Measurements from ENCODE around the gene EXD3. TPM values are rescaled to one million over a fixed set of nuclear protein-coding genes. Genes with fewer than 3 reads are reported as not detected.

The EXD3 gene
- total RNA-seq, 1 experiment from 2014 or later = 15.3 TPM

- peaks cover 3% of the 10 kb centered on the region for H4K20me1 ChIP-seq (ENCODE audit: control insufficient read depth, insufficient read depth, insufficient read length)
- TF ChIP-seq, protein P1, sequence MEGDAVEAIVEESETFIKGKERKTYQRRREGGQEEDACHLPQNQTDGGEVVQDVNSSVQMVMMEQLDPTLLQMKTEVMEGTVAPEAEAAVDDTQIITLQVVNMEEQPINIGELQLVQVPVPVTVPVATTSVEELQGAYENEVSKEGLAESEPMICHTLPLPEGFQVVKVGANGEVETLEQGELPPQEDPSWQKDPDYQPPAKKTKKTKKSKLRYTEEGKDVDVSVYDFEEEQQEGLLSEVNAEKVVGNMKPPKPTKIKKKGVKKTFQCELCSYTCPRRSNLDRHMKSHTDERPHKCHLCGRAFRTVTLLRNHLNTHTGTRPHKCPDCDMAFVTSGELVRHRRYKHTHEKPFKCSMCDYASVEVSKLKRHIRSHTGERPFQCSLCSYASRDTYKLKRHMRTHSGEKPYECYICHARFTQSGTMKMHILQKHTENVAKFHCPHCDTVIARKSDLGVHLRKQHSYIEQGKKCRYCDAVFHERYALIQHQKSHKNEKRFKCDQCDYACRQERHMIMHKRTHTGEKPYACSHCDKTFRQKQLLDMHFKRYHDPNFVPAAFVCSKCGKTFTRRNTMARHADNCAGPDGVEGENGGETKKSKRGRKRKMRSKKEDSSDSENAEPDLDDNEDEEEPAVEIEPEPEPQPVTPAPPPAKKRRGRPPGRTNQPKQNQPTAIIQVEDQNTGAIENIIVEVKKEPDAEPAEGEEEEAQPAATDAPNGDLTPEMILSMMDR (conservative IDR thresholded peaks at IDR 0.05) = no peak
- Mint-ChIP-seq H3K4me3 (peak overlapping the region in 1 of 2 experiments; percentile 47; a peak in 2 of 5 replicates), H3K4me1 (peaks cover 5 to 16% of the 10 kb centered on the region in 2 experiments; a peak in 3 of 4 replicates), H3K36me3 (ENCODE audit: insufficient read depth in 1 of 3, low read depth in 3 of 3) (peaks cover 0 to 24% (median 15%) of the 10 kb centered on the region in 3 experiments; a peak in 5 of 7 replicates), H3K27ac (no peak overlapping the region), H3K9me3 (no peaks in the 10 kb centered on the region), H3K27me3 (ENCODE audit: low read depth) (peaks cover 11% of the 10 kb centered on the region)
- H4K91ac ChIP-seq (ENCODE audit: insufficient read length, low read depth, low read length) = no peak overlapping the region
- no peak overlapping the region for H3K4ac ChIP-seq (ENCODE audit: low read depth, low read length)
- H2BK120ac ChIP-seq (ENCODE audit: low read depth, low read length, poor library complexity, severe bottlenecking) = no peak overlapping the region
- H3K4me1 ChIP-seq (ENCODE audit: insufficient read depth, low read length) = no peaks in the 10 kb centered on the region
- H3K79me2 ChIP-seq (ENCODE audit: insufficient read depth, low read length) = no peaks in the 10 kb centered on the region
- no peaks in the 10 kb centered on the region for H3K27me3 ChIP-seq (ENCODE audit: insufficient read depth, low read length)
- no peak overlapping the region for H4K5ac ChIP-seq (ENCODE audit: insufficient read length, low read depth, low read length)
- no peak overlapping the region for H3K56ac ChIP-seq (ENCODE audit: insufficient read length, low read depth, low read length)
- no peak overlapping the region for H4K8ac ChIP-seq (replicated peaks; ENCODE audit: insufficient read length, low read depth, low read length)
- H3K18ac ChIP-seq (ENCODE audit: insufficient read length, low read depth, low read length) = no peak overlapping the region
- DNase-seq = no peak
- no peak overlapping the region for H2BK15ac ChIP-seq (ENCODE audit: low read depth, low read length)
- H3K4me2 ChIP-seq (ENCODE audit: insufficient read depth, insufficient read length, low read length) = no peak overlapping the region
- no peak overlapping the region for H2BK5ac ChIP-seq (ENCODE audit: insufficient read length, low read length)
- peaks cover 4% of the 10 kb centered on the region for H3K23me2 ChIP-seq (ENCODE audit: insufficient read length, low read depth, low read length, poor library complexity, severe bottlenecking)
- no peak overlapping the region for H2BK20ac ChIP-seq (ENCODE audit: low read depth, low read length, poor library complexity, severe bottlenecking)
- H2AFZ ChIP-seq (ENCODE audit: low read length) = no peak overlapping the region
- H3K79me1 ChIP-seq (ENCODE audit: insufficient read depth, low read depth, low read length, poor library complexity, severe bottlenecking) = no peaks in the 10 kb centered on the region
- no peak overlapping the region for H2AK5ac ChIP-seq (ENCODE audit: insufficient read length, low read length)
- H3K23ac ChIP-seq (ENCODE audit: insufficient read length, low read depth, low read length) = no peak overlapping the region
- no peak overlapping the region for H3K27ac ChIP-seq (ENCODE audit: insufficient read length, low read depth, low read length)
- H3K14ac ChIP-seq (ENCODE audit: insufficient read depth, low read length) = no peak overlapping the region
- WGBS (ENCODE audit: extremely low coverage, insufficient read length, low lambda C conversion rate) = no CpG with 5 or more reads among the region's 12 CpGs
- H3T11ph ChIP-seq (ENCODE audit: low read length) = no peak overlapping the region
- no peaks in the 10 kb centered on the region for H3K9me3 ChIP-seq (ENCODE audit: control insufficient read depth, low read depth, low read length)
- H3K9ac ChIP-seq (ENCODE audit: extremely low read depth, insufficient read length, low read length) = no peak overlapping the region
- no peak overlapping the region for H2BK12ac ChIP-seq (ENCODE audit: insufficient read length, low read depth, low read length)
Measured at GRCh38 chr9:137456061-137456863, 33.3 kb upstream of the EXD3 start.
